ENCODE results near the gene SV2C. TPM values are rescaled to one million over a fixed set of nuclear protein-coding genes. Genes with fewer than 3 reads are reported as not detected.
"Not testable (repeated sequence)": the region's sequence is repeated elsewhere in the genome, so short reads cannot be mapped to it uniquely, and the experiment has no call there.

Gene SV2C
- total RNA-seq, 1 donor from 2014 or later, result not detected

- ATAC-seq (ENCODE audit: low read depth) (no peak), DNase-seq (no peak)
- Mint-ChIP-seq H3K9me3 (peaks cover 2% of the 10 kb centered on the region), H3K4me1 (peaks cover 19% of the 10 kb centered on the region), H3K27ac (no peak overlapping the region), H3K4me3 (no peak overlapping the region), H3K36me3 (ENCODE audit: low read depth) (no peaks in the 10 kb centered on the region), H3K27me3 (peaks cover 41% of the 10 kb centered on the region)
- intact Hi-C loops (cut with micrococcal nuclease), result loop anchor here (10.0 kb wide), 1 partner anchor 350 kb away; no protein-coding TSS in a partner anchor
- TF ChIP-seq CTCF (IDR thresholded peaks at IDR 0.05), result no peak
- ChIA-PET POLR2A (interaction anchor here (0.7 kb wide), 1 partner anchor 28 kb away, joined by 4 read pairs; no protein-coding TSS in a partner anchor), CTCF (no interaction called here)
Observed at GRCh38 chr5:76085243-76085579, 2.0 kb downstream of the SV2C start.

DNA sequence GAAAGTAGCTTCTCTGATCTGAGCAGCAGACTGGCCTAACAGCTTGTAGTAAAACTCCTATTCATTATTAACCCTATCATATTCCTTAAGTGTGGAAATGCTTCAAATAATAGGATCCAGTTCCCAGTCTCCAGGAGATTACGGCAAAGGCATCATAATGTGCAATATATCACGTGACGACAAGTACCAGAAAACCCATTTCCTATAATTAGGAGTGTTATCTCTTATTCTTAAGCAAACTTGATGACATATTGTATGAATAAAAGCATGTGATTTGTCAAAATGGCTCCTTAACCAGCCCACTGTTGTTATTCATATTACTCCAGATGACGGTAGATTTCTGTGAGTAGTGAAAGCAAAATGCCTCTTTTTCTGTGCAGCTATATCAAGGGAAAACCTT lies 2.9 kb downstream of the SV2C start:
- DNase-seq (no peak), ATAC-seq (ENCODE audit: low read depth) (no peak)
- ChIA-PET CTCF (no interaction called here), POLR2A (no interaction called here)
- Mint-ChIP-seq H3K27ac (no peak overlapping the region), H3K27me3 (peaks cover 38% of the 10 kb centered on the region), H3K4me3 (no peak overlapping the region), H3K4me1 (peaks cover 19% of the 10 kb centered on the region), H3K9me3 (peaks cover 2% of the 10 kb centered on the region), H3K36me3 (ENCODE audit: low read depth) (no peaks in the 10 kb centered on the region)
- intact Hi-C loops (cut with micrococcal nuclease), result loop anchor here (10.0 kb wide), 1 partner anchor 351 kb away; no protein-coding TSS in a partner anchor
- no peak for TF ChIP-seq CTCF (IDR thresholded peaks at IDR 0.05)

- H3K4me1 Mint-ChIP-seq; POLR2A ChIA-PET; H3K9me3 Mint-ChIP-seq; DNase-seq; H3K36me3 Mint-ChIP-seq (ENCODE audit: low read depth); H3K27ac Mint-ChIP-seq; ATAC-seq (ENCODE audit: low read depth); CTCF ChIA-PET; H3K4me3 Mint-ChIP-seq: not testable (repeated sequence)
- H3K27me3 Mint-ChIP-seq, result peaks cover 17% of the 10 kb centered on the region
- intact Hi-C loops (cut with micrococcal nuclease), result loop anchor here (10.0 kb wide), 1 partner anchor 354 kb away; no protein-coding TSS in a partner anchor
Observed at GRCh38 chr5:76089156-76089555, 6.0 kb downstream of the SV2C start.

DNA sequence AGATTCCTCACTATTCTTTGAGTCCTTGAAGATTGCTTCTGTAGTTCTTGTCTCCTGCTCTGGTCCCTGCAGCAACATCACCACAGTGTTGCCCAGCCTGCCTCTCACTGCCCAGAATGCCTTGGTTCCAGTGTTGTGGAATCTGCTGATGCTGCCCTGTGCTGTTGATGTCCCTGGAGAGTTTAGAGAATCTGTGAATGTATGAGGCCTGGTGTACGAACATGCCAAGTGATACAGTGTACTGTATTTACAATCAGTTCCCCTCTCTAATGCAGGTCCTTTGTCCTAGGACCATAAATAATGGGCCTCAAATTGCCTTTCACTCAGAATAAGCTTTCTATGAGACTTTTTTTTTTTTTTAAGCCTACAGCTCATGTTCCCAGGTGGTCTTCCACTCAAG lies 8.2 kb downstream of the SV2C start:
- CTCF ChIA-PET, result no interaction called here
- TF ChIP-seq CTCF (IDR thresholded peaks at IDR 0.05), result no peak
- H3K36me3 Mint-ChIP-seq (ENCODE audit: low read depth), result no peaks in the 10 kb centered on the region

DNA sequence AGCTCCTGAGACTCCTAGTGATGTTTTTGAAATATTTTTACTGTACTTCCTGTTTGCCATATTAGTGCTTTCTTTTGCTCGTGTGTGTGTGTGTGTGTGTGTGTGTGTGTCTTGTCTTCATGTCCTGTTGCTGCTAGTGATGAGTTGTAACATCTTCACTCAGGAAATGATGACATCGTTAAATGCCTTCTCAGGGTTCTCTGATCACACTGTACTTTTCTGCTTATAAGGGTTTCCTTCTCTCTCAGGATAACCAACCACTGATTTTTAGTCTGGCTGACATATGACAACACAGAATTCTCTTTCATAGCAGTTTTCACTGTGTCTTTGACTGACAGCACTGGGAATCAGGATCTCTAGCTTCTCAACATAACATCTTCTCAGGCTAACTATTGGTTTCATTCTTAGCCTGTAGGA lies 16.1 kb downstream of the SV2C start:
- no peak overlapping the region for H3K4me3 Mint-ChIP-seq
- TF ChIP-seq CTCF (IDR thresholded peaks at IDR 0.05), result no peak
- DNase-seq (no peak), ATAC-seq (ENCODE audit: low read depth) (no peak)
- POLR2A ChIA-PET, result no interaction called here
- intact Hi-C loops (cut with micrococcal nuclease), result no loop called here
- CTCF ChIA-PET, result no interaction called here
- peaks cover 20% of the 10 kb centered on the region for H3K27me3 Mint-ChIP-seq
- H3K9me3 Mint-ChIP-seq, result peaks cover 3% of the 10 kb centered on the region
- H3K27ac Mint-ChIP-seq, result no peak overlapping the region
- H3K4me1 Mint-ChIP-seq, result no peaks in the 10 kb centered on the region
- H3K36me3 Mint-ChIP-seq (ENCODE audit: low read depth), result no peaks in the 10 kb centered on the region

More for the DNA sequence above, 8.2 kb downstream of the SV2C start:
- Mint-ChIP-seq H3K4me3 (no peak overlapping the region), H3K27me3 (peaks cover 13% of the 10 kb centered on the region), H3K4me1 (no peaks in the 10 kb centered on the region), H3K9me3 (peaks cover 5% of the 10 kb centered on the region), H3K27ac (no peak overlapping the region)
- DNase-seq (no peak), ATAC-seq (ENCODE audit: low read depth) (no peak)
- POLR2A ChIA-PET, result no interaction called here
- intact Hi-C loops (cut with micrococcal nuclease), result no loop called here

GRCh38 chr5:76099756-76100155 lies 16.6 kb downstream of the SV2C start:
- Mint-ChIP-seq H3K9me3 (peaks cover 3% of the 10 kb centered on the region), H3K4me1 (no peaks in the 10 kb centered on the region), H3K27me3 (peaks cover 16% of the 10 kb centered on the region), H3K36me3 (ENCODE audit: low read depth) (no peaks in the 10 kb centered on the region), H3K27ac (no peak overlapping the region), H3K4me3 (no peak overlapping the region)
- CTCF ChIA-PET, result no interaction called here
- intact Hi-C loops (cut with micrococcal nuclease), result no loop called here
- POLR2A ChIA-PET, result no interaction called here
- ATAC-seq (ENCODE audit: low read depth) (no peak), DNase-seq (no peak)
- TF ChIP-seq CTCF (IDR thresholded peaks at IDR 0.05), result no peak

Data from activated B cell treated with CpG ODN at 0.5 μM for 24 hours (primary cell).